GM12878 (cell line): ENCODE measurements around the gene ITGA4.

Source experiments
- CHD2 ChIP-seq: IDR thresholded peaks from 2 replicates; pipeline ENCODE4 v1.6.1; 2011; ENCODE audit warnings: low read depth, low read length, improper control_type of control experiment, borderline replicate concordance
- FOXM1 ChIP-seq: IDR thresholded peaks from 2 replicates; pipeline ENCODE4 v1.6.1; 2012; ENCODE audit warnings: low read depth, mild to moderate bottlenecking, inconsistent platforms, low read length, moderate library complexity
- HDGF ChIP-seq: fragments of 450-650 bp; IDR thresholded peaks from 2 replicates; pipeline ENCODE4 v1.6.1; 2016; ENCODE audit warnings: antibody characterized with exemption
- SIN3A ChIP-seq: IDR thresholded peaks from 2 replicates; pipeline ENCODE4 v1.6.1; 2012; ENCODE audit warnings: low read depth, low read length, improper control_type of control experiment
- SUZ12 ChIP-seq: fragments of 200-600 bp; sonication (generic); IDR thresholded peaks from one replicate; pipeline ENCODE4 v1.6.1; 2018; ENCODE audit warnings: antibody characterized with exemption, mild to moderate bottlenecking; ENCODE audit not compliant: unreplicated experiment

GRCh38 chr2:181464966-181465365, 7.8 kb downstream of the ITGA4 start:
- TF ChIP-seq SIN3A (no peak), SUZ12 (no peak), HDGF (no peak), CHD2 (no peak), FOXM1 (no peak)
